Fibroblast of skin of left biceps (primary cell): ENCODE data around the gene OR52B6.
"Not testable (repeated sequence)": the region's sequence is repeated elsewhere in the genome, so short reads cannot be mapped to it uniquely, and the experiment has no call there.

Experiments used
- DNase-seq, 2 experiments: peaks; one replicate each; pipeline ENCODE4 v3.0.0-alpha.2; 2013; ENCODE audit warnings: low read depth in 2 of 2

The OR52B6 gene

DNA sequence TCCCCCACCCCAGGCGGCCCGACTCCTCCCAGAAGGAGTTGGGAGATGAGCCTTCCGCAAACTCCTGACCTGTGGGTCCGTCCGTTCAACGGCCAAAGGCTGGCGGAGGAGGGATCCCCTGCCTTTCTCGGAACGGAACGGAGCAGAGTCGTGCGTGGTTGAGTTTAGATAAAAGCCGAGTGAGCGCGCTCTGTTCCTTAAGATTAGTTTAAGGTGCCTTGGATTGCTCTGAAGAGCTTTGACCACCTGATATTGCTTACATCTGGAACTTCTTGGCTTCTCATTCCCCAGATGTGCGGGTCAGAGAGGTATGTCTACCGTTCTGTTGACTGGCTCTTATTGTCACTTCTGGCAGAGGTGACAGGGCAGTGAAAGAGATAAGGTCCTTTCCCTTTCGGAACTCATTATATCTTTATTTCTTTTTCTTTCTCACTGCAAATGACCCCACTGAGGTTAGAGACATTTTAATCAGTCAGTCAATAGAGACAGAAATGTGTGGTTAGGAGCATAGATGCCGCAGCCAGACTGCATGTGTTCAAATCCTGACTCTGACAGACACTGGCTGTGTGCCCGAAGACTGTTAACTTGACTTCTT is 16.0 kb downstream of the OR52B6 start, which contains the start of gene TRIM6:
Gene TRIM6, plus strand, starts transcription at position 31 of the 595 bp plus-strand sequence. Its CDS starts 261 bp downstream, at position 292.
- no peak for DNase-seq

DNA sequence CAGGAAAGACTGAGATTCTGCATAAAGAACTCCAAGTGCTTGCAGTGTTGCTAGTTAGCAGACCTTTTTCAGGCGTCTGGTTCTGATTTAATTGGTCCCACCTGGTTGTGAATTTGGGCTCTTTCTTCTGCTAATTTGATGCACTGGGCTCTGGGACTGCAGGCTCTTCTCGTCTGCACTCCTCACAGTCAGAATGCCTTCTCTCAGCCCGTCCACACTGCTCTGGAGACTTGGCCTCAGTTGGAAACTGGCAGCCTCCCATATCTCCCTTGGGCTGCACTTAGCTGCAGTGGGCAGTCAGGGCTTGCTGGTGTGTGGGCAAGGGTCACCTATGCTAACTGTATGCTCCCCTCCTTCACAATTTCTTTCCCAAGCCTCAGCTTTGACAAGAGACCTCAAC is 17.3 kb downstream of the OR52B6 start:
- no peak for DNase-seq

GRCh38 chr11:5600374-5600851 is 19.7 kb downstream of the OR52B6 start:
- peak in 1 of 2 experiments; percentile 36 for DNase-seq

- DNase-seq: not testable (repeated sequence)
These were observed 22.1 kb downstream of the OR52B6 start for GRCh38 chr11:5602791-5603190.

GRCh38 chr11:5603326-5603725 is 22.6 kb downstream of the OR52B6 start:
- no peak for DNase-seq

DNA sequence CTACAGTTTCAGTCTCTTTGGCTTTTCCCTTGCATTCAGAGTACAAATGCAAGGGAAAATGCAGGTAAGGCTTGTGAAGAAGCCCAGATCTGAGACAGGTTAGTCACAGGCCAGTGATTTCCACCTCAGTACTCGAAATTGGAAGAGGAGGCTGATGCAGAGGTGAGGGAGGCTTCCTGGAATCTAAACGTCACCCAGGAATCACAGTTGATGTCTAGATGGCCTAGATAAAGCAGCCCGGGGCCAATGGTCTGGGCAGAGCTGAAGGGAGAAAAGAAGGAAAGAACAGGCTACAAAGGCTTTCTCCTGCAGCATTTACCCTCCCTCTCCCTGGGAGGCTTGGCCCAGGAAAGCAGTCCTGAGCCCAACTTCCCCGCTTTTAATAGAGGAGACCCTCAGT is 24.2 kb downstream of the OR52B6 start:
- no peak for DNase-seq

- no peak for DNase-seq
These were observed 25.2 kb downstream of the OR52B6 start for GRCh38 chr11:5605849-5606248.

DNA sequence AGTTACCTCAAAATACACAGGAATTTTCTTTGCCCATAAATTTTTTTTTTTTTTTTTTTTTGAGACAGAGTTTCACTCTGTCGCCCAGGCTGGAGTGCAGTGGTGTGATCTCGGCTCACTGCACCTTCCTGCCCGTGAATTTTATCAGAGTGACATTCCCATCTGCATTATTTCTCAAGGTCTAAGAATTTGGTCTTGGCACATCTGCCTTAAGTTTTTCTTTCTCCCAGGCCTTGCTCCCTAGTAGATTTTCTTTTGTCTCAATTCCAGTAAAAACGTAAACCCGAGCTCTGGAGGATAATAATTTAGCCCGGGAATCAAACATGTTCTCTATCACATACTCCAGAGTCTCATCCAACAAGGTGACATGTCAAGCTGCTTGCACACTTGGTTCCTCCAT is 28.1 kb downstream of the OR52B6 start:
- no peak for DNase-seq

DNA sequence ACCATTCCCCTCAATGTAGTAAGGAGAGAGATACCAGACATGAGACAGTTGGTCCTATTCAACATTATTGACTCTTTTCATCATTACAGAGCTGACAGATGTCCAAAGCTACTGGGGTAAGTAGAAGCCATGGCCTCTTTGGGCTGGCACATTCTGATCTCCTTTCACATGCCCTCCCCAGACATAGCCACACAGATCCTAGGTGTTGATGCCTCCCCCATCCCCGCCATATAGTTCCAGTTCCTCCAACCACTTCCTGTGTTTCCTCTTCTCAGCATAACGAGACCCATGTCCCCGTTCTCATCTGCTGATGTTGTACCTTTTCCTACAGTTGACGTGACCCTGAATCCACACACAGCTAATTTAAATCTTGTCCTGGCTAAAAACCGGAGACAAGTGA is 29.8 kb downstream of the OR52B6 start:
- no peak for DNase-seq

DNA sequence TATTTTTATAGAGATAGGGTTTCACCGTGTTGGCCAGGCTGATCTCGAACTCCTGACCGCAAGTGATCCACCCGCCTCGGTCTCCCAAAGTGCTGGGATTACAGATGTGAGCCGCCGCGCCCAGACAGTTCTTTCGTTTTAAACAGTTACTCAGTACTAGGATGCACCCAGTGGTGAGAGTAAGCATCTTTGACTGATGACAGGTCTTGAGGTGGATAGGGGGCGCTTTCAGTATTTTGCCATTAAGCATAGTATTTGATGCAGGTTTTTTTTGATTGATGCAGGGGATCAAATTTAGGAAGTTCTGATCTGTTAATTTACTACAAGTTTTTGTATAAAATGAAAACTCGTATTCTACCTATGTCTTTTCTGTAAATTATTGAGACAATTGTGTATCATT is 30.9 kb downstream of the OR52B6 start:
- DNase-seq: no peak

GRCh38 chr11:5618807-5619206 is 38.1 kb downstream of the OR52B6 start:
- DNase-seq: no peak

- no peak for DNase-seq
These were observed 40.2 kb downstream of the OR52B6 start for GRCh38 chr11:5620651-5621521.

GRCh38 chr11:5621580-5621979 is 40.9 kb downstream of the OR52B6 start:
- DNase-seq: no peak

GRCh38 chr11:5622802-5623201 is 42.1 kb downstream of the OR52B6 start:
- no peak for DNase-seq

GRCh38 chr11:5624489-5625279 is 44.0 kb downstream of the OR52B6 start, which contains the start of gene TRIM34:
Gene TRIM34, plus strand, starts transcription at chr11:5625001. Its CDS starts 7,331 bp downstream, at chr11:5632332.
- DNase-seq: no peak

- DNase-seq: no peak
These were observed 44.6 kb downstream of the OR52B6 start for GRCh38 chr11:5625281-5625680.

DNA sequence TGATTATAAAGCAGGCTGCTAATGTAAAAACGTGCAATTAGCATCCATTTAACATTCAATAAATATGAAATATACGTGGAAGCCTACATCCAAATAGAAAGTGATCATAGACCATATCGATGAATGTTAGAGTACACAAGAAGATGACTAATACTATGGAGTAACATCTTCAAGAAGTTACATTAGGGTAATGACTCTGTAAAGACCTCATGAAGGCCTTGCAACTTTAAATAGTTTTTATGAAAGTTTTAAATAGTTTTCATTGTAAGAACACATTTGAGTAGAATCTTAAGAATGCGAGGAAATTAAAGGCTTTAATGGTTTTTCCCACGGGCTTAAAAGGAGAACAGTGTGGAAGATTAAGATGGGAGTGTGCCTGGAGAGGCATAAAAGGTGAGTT is 45.5 kb downstream of the OR52B6 start:
- no peak for DNase-seq

GRCh38 chr11:5631417-5631816 is 50.7 kb downstream of the OR52B6 start:
- DNase-seq: no peak
